AG10803 (cell line): ENCODE data around the gene LGI2.

ENCODE experiments used
- DNase-seq: peaks from one replicate; pipeline ENCODE4 v3.0.0; 2010; ENCODE audit warnings: low read depth
- H3K4me3 ChIP-seq: 2 replicates; pipeline ENCODE4 v1.5.1; 2011; ENCODE audit warnings: mild to moderate bottlenecking, low read length, control low read depth
- CTCF ChIP-seq: conservative IDR thresholded peaks from 2 replicates; pipeline ENCODE4 v1.5.1; 2011; ENCODE audit warnings: mild to moderate bottlenecking, low read length, control low read depth, inconsistent platforms

Gene LGI2

GRCh38 chr4:24984602-24985532 is 45.9 kb downstream of the LGI2 start:
- H3K4me3 ChIP-seq, result no peak overlapping the region
- TF ChIP-seq CTCF, result no peak; the same call in 1 of the 2 replicates
- DNase-seq, result no peak

GRCh38 chr4:24980740-24981139 is 50.0 kb downstream of the LGI2 start:
- DNase-seq, result no peak
- TF ChIP-seq CTCF, result no peak
- no peak overlapping the region for H3K4me3 ChIP-seq

- peak; percentile 96 for TF ChIP-seq CTCF
- DNase-seq, result peak; percentile 77
- peak overlapping the region; percentile 53 for H3K4me3 ChIP-seq
Measured at GRCh38 chr4:24980064-24980690, 50.6 kb downstream of the LGI2 start.

GRCh38 chr4:24979554-24979953 is 51.2 kb downstream of the LGI2 start:
- peak overlapping the region; percentile 53 for H3K4me3 ChIP-seq
- DNase-seq, result peak; percentile 49
- TF ChIP-seq CTCF, result no peak

GRCh38 chr4:24978291-24979075 is 52.3 kb downstream of the LGI2 start:
- H3K4me3 ChIP-seq, result no peak overlapping the region
- TF ChIP-seq CTCF, result no peak
- DNase-seq, result peak; percentile 18

GRCh38 chr4:24975510-24975909 is 55.2 kb downstream of the LGI2 start:
- no peak overlapping the region for H3K4me3 ChIP-seq
- TF ChIP-seq CTCF, result no peak
- no peak for DNase-seq
